PFSK-1 (cell line): ENCODE measurements around the gene RARB.

Source experiments
- FOXP2 ChIP-seq: optimal IDR thresholded peaks from 2 replicates; pipeline ENCODE3; 2011; ENCODE audit warnings: borderline replicate concordance, control low read depth, inconsistent platforms; ENCODE audit not compliant: insufficient read depth; ENCODE audit errors: extremely low read length, extremely low read depth
- POLR2AphosphoS5 ChIP-seq: IDR thresholded peaks from 2 replicates; pipeline ENCODE4 v1.6.1; 2012; ENCODE audit warnings: low read depth, mild to moderate bottlenecking, control low read depth, low read length, moderate library complexity
- SIN3A ChIP-seq: IDR thresholded peaks from 2 replicates; pipeline ENCODE4 v1.6.1; 2012; ENCODE audit warnings: mild to moderate bottlenecking, low read length, moderate library complexity, borderline replicate concordance; ENCODE audit not compliant: insufficient read depth
- TAF1 ChIP-seq: IDR thresholded peaks from 2 replicates; pipeline ENCODE4 v1.6.1; 2012; ENCODE audit warnings: low read length, control low read depth, borderline replicate concordance; ENCODE audit not compliant: insufficient read depth
- TF ChIP-seq, protein P1 (sequence below), 2 experiments: IDR thresholded peaks; 2 replicates each; pipeline versions ENCODE4 v1.6.1 to v1.8.0; 2011 to 2012; ENCODE audit warnings: low read depth in 2 of 2, low read length in 2 of 2, control low read depth in 1 of 2, inconsistent platforms in 1 of 2, mild to moderate bottlenecking in 1 of 2, moderate library complexity in 1 of 2; ENCODE audit not compliant: insufficient read depth in 1 of 2

The RARB gene

DNA sequence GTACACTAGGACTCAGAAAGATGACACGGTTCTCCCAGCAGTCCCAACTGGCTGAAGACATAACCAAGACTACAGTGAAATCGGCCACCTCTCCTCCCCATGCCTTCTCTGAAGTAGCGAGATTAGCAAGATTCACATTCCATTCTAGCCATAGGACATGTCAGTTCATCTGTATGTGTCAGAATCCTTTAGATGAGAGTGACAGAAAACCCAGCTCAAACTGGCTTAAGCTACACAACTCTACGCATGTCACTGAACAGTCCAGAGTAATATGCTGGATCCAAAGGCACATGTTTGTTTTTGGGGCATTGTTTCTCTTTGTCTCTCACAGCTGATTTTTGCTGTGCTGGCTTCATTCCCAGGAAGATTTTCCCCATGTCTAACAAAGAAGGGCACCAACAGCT is 75.8 kb downstream of the RARB start:
- TF ChIP-seq POLR2AphosphoS5 (no peak), SIN3A (no peak), FOXP2 (no peak), TAF1 (no peak)
- TF ChIP-seq, protein P1, sequence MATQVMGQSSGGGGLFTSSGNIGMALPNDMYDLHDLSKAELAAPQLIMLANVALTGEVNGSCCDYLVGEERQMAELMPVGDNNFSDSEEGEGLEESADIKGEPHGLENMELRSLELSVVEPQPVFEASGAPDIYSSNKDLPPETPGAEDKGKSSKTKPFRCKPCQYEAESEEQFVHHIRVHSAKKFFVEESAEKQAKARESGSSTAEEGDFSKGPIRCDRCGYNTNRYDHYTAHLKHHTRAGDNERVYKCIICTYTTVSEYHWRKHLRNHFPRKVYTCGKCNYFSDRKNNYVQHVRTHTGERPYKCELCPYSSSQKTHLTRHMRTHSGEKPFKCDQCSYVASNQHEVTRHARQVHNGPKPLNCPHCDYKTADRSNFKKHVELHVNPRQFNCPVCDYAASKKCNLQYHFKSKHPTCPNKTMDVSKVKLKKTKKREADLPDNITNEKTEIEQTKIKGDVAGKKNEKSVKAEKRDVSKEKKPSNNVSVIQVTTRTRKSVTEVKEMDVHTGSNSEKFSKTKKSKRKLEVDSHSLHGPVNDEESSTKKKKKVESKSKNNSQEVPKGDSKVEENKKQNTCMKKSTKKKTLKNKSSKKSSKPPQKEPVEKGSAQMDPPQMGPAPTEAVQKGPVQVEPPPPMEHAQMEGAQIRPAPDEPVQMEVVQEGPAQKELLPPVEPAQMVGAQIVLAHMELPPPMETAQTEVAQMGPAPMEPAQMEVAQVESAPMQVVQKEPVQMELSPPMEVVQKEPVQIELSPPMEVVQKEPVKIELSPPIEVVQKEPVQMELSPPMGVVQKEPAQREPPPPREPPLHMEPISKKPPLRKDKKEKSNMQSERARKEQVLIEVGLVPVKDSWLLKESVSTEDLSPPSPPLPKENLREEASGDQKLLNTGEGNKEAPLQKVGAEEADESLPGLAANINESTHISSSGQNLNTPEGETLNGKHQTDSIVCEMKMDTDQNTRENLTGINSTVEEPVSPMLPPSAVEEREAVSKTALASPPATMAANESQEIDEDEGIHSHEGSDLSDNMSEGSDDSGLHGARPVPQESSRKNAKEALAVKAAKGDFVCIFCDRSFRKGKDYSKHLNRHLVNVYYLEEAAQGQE (IDR thresholded peaks at IDR 0.05; ENCODE audit: insufficient read depth in 1 of 2, low read depth in 2 of 2, low read length in 2 of 2): no peak

DNA sequence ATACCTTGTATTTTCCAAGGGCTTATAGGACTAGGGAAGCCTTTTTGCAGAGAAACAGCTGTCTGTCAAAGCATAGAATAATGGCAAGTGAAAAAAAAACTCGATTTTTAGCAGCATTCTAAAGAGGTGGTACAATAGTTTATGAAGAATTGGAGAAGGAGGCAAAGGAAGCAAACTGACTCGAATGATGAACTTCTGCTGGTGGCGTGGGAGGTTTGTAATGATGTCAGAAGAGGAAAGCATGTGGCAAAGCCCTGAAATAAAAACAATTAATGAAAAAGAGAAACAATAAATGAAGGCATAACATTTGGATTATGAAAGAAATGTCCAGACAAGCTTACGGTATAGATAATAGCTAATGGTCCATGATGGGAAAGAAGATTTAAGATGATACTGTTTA is 77.5 kb downstream of the RARB start:
- TF ChIP-seq TAF1 (no peak), POLR2AphosphoS5 (no peak), SIN3A (no peak), FOXP2 (no peak)
- TF ChIP-seq, protein P1 (IDR thresholded peaks at IDR 0.05; ENCODE audit: insufficient read depth in 1 of 2, low read depth in 2 of 2, low read length in 2 of 2): no peak

- no peak for TF ChIP-seq FOXP2
- TF ChIP-seq, protein P1 (IDR thresholded peaks at IDR 0.05; ENCODE audit: insufficient read depth in 1 of 2, low read depth in 2 of 2, low read length in 2 of 2): no peak
- TF ChIP-seq SIN3A: no peak
- TF ChIP-seq POLR2AphosphoS5: no peak
- TF ChIP-seq TAF1: no peak
Observed at GRCh38 chr3:25507811-25508210, 79.7 kb downstream of the RARB start.

- TF ChIP-seq FOXP2: no peak
Observed at GRCh38 chr3:25508433-25508832, 80.4 kb downstream of the RARB start.

GRCh38 chr3:25508901-25509300 is 80.8 kb downstream of the RARB start:
- TF ChIP-seq SIN3A (no peak), POLR2AphosphoS5 (no peak), FOXP2 (no peak), TAF1 (no peak)
- TF ChIP-seq, protein P1 (IDR thresholded peaks at IDR 0.05; ENCODE audit: insufficient read depth in 1 of 2, low read depth in 2 of 2, low read length in 2 of 2): no peak
